CD4-positive, alpha-beta T cell treated with Interleukin-2 at 100 ng/mL for 4 hours (primary cell): Measurements from ENCODE around the gene PSMD2.

Source experiments
- DNase-seq: peaks from one replicate; pipeline ENCODE4 v3.0.0-alpha.2; 2020; ENCODE audit warnings: low spot score

PSMD2 gene

GRCh38 chr3:184357248-184358123 is 58.4 kb downstream of the PSMD2 start:
- DNase-seq: no peak

- no peak for DNase-seq
These were observed 59.2 kb downstream of the PSMD2 start for GRCh38 chr3:184358124-184358767.
